SK-N-SH (cell line): ENCODE results near the gene APOL6.

Experiments used
- EP300 ChIP-seq, 2 experiments: IDR thresholded peaks; 2 replicates each; pipeline versions ENCODE4 v1.4.0 to v1.6.1; 2012; ENCODE audit warnings: borderline replicate concordance in 1 of 2, low read depth in 1 of 2, low read length in 1 of 2
- NFIC ChIP-seq: IDR thresholded peaks from 2 replicates; pipeline ENCODE4 v1.4.0; 2012; ENCODE audit warnings: borderline replicate concordance
- NRF1 ChIP-seq: IDR thresholded peaks from 2 replicates; pipeline ENCODE4 v1.6.1; 2012; ENCODE audit warnings: low read depth, mild to moderate bottlenecking, low read length
- POLR2AphosphoS5 ChIP-seq: IDR thresholded peaks from 2 replicates; pipeline ENCODE4 v1.6.1; 2012; ENCODE audit warnings: low read depth, low read length
- TF ChIP-seq, protein P1 (sequence below): fragments of 200-600 bp; sonication (generic); IDR thresholded peaks from 2 replicates; pipeline ENCODE4 v1.6.1; 2017; ENCODE audit warnings: antibody characterized with exemption, mild to moderate bottlenecking, moderate library complexity

DNA sequence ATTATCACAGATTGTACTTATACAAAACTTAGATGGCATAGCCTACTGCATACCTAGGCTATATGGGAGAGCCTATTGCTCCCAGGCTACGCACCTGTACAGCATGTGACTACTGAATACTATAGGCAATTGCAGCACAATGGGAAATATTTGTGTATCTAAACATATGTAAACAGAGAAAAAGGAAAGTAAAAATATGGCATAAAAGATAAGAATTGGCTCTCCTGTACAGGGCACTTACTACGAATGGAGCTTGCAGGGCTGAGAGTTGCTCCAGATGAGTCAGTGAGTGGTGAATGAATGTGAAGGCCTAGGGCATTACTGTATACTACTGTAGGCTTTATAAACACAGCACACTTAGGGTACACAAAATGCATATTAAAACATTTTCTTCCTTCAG lies 13.2 kb downstream of the APOL6 start:
- TF ChIP-seq, protein P1, sequence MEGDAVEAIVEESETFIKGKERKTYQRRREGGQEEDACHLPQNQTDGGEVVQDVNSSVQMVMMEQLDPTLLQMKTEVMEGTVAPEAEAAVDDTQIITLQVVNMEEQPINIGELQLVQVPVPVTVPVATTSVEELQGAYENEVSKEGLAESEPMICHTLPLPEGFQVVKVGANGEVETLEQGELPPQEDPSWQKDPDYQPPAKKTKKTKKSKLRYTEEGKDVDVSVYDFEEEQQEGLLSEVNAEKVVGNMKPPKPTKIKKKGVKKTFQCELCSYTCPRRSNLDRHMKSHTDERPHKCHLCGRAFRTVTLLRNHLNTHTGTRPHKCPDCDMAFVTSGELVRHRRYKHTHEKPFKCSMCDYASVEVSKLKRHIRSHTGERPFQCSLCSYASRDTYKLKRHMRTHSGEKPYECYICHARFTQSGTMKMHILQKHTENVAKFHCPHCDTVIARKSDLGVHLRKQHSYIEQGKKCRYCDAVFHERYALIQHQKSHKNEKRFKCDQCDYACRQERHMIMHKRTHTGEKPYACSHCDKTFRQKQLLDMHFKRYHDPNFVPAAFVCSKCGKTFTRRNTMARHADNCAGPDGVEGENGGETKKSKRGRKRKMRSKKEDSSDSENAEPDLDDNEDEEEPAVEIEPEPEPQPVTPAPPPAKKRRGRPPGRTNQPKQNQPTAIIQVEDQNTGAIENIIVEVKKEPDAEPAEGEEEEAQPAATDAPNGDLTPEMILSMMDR: no peak
- TF ChIP-seq POLR2AphosphoS5 (no peak), NFIC (no peak), EP300 (IDR thresholded peaks at IDR 0.05; ENCODE audit: borderline replicate concordance in 1 of 2, low read depth in 1 of 2, low read length in 1 of 2) (no peak), NRF1 (no peak)
